AG04449 (cell line): ENCODE data around the gene NPAS1.
"Not testable (repeated sequence)": the region's sequence is repeated elsewhere in the genome, so short reads cannot be mapped to it uniquely, and the experiment has no call there.

Experiments used
- CTCF ChIA-PET: fragments of 350-600 bp; formaldehyde crosslinking; extraction: SDS; loops from one replicate; lab custom pipeline; 2021; ENCODE audit warnings: antibody characterized with exemption; lab: Yijun Ruan, JAX
- POLR2A ChIA-PET: fragments of 400-600, 350-600 bp; formaldehyde crosslinking; extraction: SDS; loops from one replicate; lab custom pipeline; 2020; ENCODE audit warnings: antibody characterized with exemption, inconsistent platforms; lab: Yijun Ruan, JAX
- DNase-seq: peaks from one replicate; pipeline ENCODE4 v3.0.0-alpha.2; 2010; ENCODE audit warnings: low read depth, low spot score
- H3K4me3 ChIP-seq: 2 replicates; pipeline ENCODE4 v1.5.1; 2011; ENCODE audit warnings: low read depth, mild to moderate bottlenecking, control low read depth, low read length
- CTCF ChIP-seq: IDR thresholded peaks from one replicate; pipeline ENCODE4 v1.5.1; 2011; ENCODE audit warnings: mild to moderate bottlenecking, moderate library complexity, low read length, control low read depth, inconsistent platforms; ENCODE audit not compliant: insufficient read depth; ENCODE audit errors: missing control alignments

Gene NPAS1

DNA sequence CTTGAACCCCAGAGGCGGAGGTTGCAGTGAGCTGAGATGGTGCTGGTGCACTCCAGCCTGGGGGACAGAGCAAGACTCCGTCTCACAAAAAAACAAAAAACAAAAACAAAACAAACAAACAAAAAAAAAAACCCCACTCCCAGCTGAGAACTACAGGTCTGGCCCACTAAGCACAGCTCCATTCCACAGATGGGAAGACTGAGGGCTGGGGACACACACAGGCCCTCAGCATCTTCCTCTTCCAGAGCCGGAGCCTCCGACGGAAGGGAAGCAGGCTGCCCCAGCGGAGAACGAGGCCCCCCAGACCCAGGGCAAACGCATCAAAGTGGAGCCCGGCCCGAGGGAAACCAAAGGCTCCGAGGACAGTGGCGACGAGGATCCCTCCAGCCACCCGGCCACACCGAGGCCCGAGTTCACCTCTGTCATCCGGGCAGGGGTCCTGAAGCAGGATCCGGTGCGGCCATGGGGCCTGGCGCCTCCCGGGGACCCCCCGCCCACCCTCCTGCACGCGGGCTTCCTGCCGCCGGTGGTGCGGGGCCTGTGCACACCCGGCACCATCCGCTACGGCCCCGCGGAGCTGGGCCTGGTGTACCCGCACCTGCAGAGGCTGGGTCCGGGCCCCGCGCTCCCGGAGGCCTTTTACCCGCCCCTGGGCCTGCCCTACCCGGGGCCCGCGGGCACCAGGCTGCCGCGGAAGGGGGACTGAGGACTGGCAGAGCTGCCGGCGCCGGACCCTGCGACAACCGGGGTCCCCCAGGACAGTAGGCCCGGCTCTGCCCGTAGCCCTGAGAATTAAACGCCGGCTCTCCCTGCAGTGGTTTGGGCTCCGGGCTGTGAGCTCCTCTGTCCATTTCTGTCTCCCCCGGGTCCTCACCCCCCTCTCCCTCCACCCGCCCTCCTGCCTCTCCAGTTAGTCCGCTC is 25.6 kb downstream of the NPAS1 start:
- no peak overlapping the region for H3K4me3 ChIP-seq
- TF ChIP-seq CTCF = no peak
- POLR2A ChIA-PET = interaction anchor here (0.8 kb wide), 1 partner anchor 87 kb away, joined by 4 read pairs; no protein-coding TSS in a partner anchor
- CTCF ChIA-PET = interaction anchor here (1.4 to 2.7 kb wide), 2 partner anchors 9 to 32 kb away, joined by 4 to 21 read pairs; no protein-coding TSS in a partner anchor
- no peak for DNase-seq

DNA sequence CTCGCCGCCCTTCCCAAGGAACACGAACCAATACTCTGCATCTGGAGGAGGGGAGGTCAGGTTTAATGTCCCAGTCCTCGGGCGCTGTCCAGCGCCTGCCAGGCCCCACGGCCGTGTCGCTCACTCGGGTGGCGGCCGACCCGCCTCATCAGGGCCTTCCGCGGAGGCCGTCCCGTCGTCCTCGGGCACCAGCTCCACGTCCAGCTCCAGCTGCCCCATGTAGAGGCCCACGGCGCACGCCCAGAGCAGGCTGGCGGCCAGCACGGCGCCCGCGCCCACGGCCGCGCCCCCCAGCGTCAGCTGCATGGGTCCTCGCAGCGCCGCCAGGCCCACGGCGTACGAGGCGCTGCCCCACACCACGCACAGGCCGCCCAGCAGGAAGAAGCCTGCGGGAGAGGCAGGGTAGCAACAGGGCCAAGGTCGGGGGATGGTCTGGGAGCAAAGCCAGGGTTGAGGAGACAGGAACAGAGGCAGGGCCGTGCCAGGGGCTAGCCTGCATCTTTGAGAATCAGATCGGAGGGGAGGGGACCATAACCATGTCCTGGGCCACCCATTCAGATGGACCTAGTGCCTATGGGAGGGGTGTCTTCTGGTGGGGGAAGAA is 26.3 kb downstream of the NPAS1 start:
- CTCF ChIA-PET = interaction anchor here (2.7 kb wide), 1 partner anchor 10 kb away, joined by 21 read pairs; no protein-coding TSS in a partner anchor
- no peak for TF ChIP-seq CTCF
- no peak for DNase-seq
- POLR2A ChIA-PET = no interaction called here
- H3K4me3 ChIP-seq = no peak overlapping the region

DNA sequence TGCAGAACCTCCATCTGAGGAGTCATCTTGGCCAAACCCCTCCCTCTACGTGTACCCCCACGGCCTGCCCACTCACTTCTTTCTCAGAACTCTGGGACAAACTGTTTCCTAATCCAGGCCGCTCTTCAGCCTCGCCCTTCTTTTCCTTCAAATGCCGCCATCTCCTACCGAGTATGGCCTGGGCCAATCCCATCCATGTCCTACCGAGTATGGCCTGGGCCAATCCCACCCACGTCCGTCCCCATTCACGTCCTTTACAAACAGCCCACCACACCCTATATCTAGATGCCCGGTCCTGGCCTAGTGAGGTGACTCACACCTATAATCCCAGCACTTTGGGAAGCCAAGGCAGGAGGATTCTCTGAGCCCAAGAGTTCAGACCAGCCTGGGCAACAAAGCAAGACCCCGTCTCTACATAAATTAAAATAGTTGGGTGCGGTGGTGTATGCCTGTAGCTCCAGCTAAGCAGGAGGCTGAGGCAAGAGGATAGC is 27.7 kb downstream of the NPAS1 start:
- no peak for TF ChIP-seq CTCF
- H3K4me3 ChIP-seq = peak overlapping the region; percentile 75
- DNase-seq = no peak
- POLR2A ChIA-PET = interaction anchor here (0.9 to 1.1 kb wide), 2 partner anchors 66 to 81 kb away, joined by 3 read pairs; partner anchors contain the start of gene ZC3H4
- CTCF ChIA-PET = interaction anchor here (0.7 to 1.7 kb wide), 4 partner anchors 10 to 75 kb away, joined by 3 to 23 read pairs (median 4); no protein-coding TSS in a partner anchor

DNA sequence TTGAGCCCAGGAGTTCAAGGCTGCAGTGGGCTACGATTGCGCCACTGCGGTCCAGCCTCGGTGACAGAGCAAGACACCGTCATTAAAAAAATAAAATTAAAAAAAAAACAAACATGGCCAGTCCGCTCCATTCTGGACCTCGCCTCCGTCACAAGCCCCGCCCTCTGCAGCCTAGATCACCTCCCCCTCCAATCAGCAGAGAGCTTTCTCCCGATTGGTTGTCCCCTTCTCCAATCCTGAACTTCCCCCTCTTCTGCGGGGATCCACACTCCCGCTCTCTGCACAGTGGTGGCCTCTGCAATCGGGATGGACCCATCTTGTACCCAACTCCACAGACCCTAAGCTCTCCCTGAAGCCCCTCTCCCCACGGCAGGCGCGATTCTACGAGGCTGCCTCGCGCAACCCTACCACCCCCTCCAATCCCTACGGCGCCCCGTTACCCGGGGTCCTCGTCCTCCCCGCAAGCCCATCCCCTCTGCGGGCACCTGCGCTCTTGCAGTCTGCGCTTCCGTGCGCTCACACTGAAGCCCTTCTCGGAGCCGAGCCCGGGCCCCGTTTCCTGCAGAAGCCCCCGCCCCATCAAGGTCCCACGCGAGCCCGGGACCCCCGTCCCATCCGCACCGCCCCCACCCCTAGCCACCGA is 28.2 kb downstream of the NPAS1 start:
- ChIA-PET POLR2A (interaction anchor here (0.6 to 1.1 kb wide), 4 partner anchors 65 to 197 kb away, joined by 3 to 4 read pairs (median 3); partner anchors contain the start of genes AP2S1 and ZC3H4), CTCF (interaction anchor here (0.7 to 1.7 kb wide), 4 partner anchors 10 to 75 kb away, joined by 3 to 23 read pairs (median 4); no protein-coding TSS in a partner anchor)

DNA sequence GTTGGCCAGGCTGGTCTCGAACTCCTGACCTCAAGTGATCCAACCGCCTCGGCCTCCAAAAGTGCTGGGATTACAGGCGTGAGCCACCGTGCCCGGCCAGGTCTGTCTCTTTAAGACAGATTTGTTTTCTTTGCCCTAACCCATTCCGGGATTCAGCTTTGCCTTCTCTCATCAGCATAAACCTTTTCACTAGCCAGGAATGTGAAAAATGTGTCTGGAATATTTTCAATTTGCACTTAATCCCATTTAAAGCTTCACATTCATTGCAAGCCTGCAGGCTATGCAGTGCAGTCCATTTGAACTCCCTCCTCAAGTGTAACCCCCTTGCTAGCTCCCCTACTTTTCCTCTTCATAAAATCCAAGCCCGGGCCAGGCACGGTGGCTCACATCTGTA is 29.7 kb downstream of the NPAS1 start:
- no peak overlapping the region for H3K4me3 ChIP-seq

More for the DNA sequence above, 28.2 kb downstream of the NPAS1 start:
- peak overlapping the region; percentile 75 for H3K4me3 ChIP-seq
- peak; percentile 57 for DNase-seq
- TF ChIP-seq CTCF = no peak

DNA sequence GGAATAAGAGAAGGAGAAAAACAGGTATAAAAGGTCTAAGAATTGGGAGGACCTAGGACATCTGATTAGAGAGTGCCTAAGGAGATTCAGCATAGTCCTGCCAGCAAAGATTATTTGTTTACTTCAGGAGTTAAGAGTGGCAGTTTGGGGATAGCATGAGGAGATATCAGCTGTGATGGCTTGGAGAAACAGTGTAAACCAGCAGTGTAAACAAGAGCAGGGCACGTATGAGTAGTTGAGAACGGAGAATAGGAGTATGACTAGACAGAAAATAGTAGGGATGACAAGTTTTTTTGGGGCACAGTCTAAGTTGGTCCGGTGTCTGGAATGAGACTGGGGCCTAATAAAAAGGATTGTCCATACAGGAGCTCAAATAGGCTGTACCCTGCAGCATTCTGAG is 30.9 kb downstream of the NPAS1 start:
- H3K4me3 ChIP-seq, POLR2A ChIA-PET, DNase-seq: not testable (repeated sequence)
- CTCF ChIA-PET = interaction anchor here (1.8 kb wide), 1 partner anchor 14 kb away, joined by 12 read pairs; no protein-coding TSS in a partner anchor

More for the DNA sequence above, 29.7 kb downstream of the NPAS1 start:
- no peak for TF ChIP-seq CTCF
- POLR2A ChIA-PET = interaction anchor here (0.9 kb wide), 1 partner anchor 64 kb away, joined by 3 read pairs; the partner anchor contains the start of gene ZC3H4
- DNase-seq = peak; percentile 58
- CTCF ChIA-PET = interaction anchor here (1.0 to 1.8 kb wide), 4 partner anchors 13 to 76 kb away, joined by 3 to 12 read pairs (median 4); no protein-coding TSS in a partner anchor
